GM19395 (cell line): ENCODE data around the gene COL9A3.

Experiments used
- ATAC-seq: cut with Tn5 transposase; IDR thresholded peaks from one replicate; pipeline ENCODE4 v1.9.1; 2021; ENCODE audit warnings: mild to moderate bottlenecking, moderate library complexity; ENCODE audit not compliant: unreplicated experiment

Gene COL9A3

DNA sequence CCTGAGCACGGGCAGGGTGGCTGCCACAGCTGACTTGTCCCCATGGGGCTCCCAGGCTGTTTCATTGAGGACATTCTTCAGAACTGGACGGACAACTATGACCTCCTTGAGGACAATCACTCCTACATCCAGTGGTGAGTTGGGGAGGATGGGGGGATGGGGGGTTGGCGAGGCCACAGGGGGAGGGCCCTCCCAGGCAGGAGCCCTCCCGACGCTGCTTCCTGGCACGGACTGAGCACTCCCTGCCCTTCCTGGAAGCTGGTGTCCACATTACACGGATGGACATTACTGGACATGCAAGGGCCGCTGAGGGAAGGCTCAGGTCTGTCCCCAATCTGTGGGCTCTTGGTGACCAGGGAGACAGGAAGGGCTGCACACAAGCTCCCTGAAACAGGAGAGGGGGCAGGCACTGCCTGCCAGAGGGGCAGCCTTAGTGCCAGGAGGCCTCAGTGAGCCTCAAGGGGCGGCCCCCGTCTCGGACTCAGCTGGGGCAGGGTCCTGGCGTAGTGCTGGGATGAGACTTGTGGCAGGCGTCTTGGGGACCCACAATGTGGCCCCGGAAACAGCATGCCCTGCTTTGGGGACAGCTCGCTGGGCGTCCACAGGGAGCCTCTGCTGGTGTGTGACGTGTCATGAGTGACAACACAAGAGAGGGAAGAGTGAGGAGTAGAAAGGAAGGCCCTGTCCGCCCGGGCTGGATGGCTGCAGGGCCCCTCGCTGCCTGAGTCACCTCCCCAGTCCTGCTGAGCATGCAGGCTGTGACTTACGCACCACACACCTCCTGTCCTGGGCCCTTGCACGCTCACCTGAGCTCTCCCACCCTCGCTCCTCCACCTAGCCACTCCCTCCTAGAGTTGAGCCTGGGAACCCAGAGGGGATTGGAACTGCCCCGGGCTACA lies 7.1 kb upstream of the COL9A3 start:
- no peak for ATAC-seq

GRCh38 chr20:62811320-62811719 lies 5.5 kb upstream of the COL9A3 start:
- ATAC-seq = no peak

DNA sequence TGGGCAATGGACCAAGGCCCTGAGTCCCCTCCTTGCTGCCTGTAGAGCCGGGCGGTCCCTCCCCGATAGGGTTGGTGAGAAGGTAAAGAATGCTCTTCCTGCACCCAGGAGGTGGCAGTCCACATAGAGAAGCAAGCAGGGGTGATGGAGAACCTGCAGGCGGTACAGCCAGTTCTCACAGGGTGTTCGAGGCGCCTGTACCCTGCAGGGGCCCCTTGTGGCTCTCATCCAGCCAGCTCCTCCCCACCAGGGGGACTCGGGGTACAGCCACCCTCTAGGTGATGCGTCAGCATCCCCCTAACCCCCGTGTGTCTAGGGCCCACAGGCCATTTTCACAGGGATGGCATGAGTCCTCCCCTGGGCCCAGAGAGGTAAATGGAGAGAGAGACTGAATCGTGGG lies 5.1 kb upstream of the COL9A3 start:
- ATAC-seq = no peak

DNA sequence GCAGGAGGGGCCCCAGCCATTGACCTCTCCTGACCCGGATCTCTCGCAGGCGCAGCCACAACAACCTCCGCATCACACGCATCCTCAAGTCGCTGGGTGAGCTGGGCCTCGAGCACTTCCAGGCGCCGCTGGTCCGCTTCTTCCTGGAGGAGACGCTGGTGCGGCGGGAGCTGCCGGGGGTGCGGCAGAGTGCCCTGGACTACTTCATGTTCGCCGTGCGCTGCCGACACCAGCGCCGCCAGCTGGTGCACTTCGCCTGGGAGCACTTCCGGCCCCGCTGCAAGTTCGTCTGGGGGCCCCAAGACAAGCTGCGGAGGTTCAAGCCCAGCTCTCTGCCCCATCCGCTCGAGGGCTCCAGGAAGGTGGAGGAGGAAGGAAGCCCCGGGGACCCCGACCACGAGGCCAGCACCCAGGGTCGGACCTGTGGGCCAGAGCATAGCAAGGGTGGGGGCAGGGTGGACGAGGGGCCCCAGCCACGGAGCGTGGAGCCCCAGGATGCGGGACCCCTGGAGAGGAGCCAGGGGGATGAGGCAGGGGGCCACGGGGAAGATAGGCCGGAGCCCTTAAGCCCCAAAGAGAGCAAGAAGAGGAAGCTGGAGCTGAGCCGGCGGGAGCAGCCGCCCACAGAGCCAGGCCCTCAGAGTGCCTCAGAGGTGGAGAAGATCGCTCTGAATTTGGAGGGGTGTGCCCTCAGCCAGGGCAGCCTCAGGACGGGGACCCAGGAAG lies 4.5 kb upstream of the COL9A3 start:
- no peak for ATAC-seq

DNA sequence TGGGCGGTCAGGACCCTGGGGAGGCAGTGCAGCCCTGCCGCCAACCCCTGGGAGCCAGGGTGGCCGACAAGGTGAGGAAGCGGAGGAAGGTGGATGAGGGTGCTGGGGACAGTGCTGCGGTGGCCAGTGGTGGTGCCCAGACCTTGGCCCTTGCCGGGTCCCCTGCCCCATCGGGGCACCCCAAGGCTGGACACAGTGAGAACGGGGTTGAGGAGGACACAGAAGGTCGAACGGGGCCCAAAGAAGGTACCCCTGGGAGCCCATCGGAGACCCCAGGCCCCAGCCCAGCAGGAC lies 4.0 kb upstream of the COL9A3 start:
- ATAC-seq = no peak

DNA sequence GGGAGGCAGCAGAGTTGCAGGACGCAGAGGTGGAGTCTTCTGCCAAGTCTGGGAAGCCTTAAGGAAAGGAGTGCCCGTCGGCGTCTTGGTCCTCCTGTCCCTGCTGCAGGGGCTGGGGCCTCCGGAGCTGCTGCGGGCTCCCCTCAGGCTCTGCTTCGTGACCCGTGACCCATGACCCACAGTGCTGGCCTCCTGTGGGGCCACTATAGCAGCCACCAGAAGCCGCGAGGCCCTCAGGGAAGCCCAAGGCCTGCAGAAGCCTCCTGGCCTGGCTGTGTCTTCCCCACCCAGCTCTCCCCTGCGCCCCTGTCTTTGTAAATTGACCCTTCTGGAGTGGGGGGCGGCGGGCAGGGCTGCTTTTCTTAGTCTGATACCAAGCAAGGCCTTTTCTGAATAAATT lies 3.3 kb upstream of the COL9A3 start:
- ATAC-seq = no peak

DNA sequence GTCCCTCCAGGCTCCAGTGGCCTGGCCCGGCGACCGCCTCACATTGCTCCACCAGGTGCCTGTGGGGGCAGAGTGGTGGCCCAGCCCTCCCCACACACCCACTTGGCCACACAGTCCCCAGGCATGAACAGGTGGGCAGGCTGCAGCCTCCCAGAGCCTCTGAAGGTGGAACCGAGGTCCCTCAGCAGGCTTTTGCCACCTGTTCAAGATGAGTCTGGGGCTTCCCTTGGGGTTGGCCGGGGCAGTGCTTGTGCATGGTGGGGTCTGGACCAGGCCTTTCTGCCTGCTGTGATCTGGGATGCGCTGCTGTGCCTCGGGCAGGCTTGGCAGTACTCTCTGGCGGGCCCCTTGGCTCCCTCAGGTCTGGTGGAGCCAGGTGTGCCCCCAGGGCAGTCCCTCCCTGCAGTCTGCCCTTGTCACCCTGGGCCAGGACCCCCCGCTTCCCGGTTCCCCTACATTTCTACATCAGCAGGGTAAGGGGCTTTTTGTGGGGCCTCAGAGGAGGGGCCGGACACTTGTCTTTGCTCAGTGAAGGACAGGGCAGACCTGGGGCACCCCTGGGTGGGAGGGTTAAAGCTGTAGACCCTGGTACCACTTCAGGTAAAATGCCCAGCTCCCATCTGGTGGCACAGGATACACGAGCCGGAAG lies 2.7 kb upstream of the COL9A3 start:
- no peak for ATAC-seq

DNA sequence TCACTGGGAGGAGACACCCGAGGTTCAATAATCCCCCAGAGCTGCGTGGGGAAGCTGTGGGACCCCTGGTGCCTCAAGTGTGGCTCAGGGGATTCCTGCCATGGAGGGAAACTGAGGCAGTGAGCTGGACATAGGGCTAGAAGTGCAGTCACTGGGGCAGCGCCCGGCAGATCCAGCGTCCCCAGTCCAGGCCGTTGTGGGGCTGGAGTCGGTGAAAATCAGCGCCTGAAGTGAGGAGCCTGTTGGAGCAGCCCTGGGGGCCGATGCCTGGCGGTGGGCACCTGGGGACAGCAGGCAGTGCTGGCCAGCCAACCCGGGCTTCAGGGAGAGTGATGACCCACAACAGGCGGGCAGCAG lies 2.2 kb upstream of the COL9A3 start:
- no peak for ATAC-seq

DNA sequence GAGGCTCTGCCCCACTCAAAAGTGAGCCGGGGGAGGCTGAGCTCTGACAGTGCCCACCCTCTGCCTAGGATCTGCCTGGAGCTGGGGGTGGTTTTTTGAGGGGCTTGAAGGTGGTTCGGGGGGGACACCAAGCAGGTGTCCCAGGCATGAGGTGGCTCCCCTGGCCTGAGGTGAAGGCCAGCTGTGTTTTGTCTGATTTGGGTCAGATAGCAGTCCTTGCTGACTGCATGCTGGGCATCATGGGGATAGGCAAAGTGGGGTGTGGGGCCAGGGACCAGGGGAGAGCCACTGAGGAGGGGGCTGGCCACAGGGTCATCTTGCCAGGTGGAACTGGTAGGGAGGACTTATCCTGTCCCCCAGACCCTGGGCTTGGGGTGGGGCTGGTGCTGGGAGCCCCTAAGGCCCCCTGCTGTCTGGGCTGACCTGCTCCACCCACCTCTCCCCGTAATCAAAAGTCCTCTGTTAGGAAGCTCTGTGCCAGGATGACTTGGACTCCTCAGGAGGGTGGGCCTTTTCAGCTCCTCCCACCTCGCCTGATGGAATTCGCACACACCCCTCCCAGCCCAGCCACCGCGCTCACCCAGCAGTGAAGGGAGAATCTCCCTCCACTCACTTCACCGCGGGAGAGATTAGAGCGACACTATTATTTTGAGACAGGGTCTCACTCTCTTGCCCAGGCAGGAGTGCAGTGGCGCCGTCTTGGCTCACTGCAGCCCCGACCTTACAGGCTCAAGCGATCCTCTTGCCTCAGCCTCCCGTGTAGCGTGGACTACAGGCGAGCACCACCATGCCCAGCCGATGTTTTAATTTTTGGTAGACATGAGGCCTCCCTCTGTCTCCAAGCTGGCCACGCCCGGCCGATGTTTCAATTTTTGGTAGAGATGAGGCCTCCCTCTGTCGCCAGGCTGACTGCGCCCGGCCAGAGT lies 1.5 kb upstream of the COL9A3 start:
- no peak for ATAC-seq

DNA sequence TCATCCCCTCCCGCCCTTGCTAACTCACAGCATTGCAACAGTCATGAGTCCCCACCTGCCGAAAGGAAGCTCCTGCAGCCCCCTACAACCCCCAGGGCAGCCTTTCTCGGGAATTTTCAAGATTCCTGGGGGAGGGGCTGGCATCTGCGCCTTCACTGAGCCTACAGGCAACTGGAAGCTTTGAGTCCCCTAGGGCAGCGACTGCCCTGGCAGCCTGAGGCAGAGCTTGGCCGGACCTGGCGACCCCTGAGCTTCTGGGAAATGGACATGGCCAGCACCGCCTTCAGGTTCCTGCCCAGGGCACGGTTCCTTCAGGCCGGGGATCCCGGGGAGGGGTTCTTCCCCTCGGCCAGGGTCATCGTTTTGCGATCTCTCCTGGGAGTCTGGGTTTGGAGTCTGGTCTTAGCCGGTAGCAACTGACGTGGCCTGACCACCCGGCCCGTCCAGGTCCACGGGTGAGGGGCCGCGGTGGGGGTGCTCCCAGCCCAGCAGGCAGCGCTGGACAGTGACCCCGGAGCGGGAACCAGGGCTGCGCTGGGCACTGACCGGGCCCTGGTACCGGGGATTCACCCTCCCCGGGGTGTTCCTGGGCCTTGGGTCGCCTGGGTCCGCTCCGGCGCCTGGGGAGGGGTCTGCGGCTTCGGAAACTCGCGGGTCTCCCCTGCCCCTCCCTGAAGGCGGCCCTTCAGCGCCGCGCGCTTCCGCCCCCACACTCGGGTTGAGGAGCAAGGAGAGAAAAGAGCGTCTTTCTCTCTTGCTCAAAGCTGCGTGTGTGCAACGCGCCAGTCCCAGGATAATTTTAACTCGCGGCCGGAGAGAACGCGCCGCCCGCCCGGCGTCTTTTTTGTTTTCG lies 593 bp upstream of the COL9A3 start:
- ATAC-seq = no peak

DNA sequence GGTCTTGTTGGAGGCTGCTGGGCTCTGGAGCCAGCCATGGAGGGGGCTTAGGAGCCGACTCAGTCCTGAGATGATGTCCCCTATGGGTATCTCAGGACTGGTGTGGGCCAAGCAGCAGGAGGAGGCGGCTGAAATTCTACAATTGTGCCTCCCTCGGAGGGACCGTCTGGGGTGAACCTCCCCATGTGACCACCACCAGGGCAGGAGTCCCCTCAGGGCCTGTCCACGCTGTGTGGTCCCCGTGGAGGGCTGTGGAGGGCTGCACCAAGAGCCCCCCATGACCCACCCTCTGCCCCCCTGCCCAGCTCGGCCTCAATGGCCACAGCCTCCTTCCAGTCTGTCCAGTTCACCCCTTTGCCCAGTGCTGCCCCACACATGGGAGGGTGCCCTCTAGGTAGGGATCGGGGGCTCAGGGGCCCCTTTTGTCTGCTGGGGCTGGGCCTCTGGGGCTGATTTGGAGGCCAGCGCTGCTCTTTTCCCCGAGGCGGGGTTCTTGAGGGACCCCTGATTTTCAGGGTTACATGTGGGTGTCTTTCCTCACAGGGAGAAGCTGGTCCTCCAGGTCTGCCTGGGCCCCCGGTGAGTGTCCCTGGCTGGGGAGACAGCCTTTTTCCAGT lies 1.2 kb downstream of the COL9A3 start:
- ATAC-seq = no peak

GRCh38 chr20:62818592-62819493 lies 2.0 kb downstream of the COL9A3 start:
- ATAC-seq = no peak

DNA sequence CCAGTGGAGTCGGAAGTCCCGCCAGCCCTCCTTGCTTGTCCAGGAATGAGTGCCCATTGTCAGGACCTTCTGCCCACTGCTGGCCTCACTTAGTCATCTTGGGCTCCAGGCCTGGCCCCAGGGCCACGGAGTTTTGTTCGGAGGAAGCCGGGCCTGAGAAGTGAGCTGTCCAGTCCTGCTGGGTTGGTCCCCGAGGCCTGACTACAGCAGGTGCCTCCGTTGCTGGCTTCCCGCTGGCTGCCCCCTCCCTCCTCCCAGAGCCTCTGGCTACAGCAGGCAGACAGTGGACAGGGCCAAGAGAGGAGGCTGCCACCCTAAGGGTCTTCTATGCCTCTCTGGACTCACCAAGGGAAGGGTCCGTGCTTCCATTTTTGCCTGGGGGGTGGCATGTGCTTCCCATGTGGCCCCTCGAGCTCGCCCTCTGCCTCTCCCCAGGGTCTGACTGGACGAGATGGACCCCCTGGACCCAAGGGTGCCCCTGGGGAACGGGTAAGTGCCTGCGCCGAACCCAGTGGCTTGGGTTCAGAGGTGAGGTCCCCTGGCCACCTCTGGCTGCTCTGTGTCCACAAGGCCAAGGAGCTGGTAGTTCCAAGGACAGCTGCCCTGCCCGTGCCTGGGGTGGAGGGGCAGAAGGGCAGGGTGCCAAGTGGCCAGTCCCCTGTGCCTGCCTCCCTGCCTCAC lies 2.8 kb downstream of the COL9A3 start:
- no peak for ATAC-seq

DNA sequence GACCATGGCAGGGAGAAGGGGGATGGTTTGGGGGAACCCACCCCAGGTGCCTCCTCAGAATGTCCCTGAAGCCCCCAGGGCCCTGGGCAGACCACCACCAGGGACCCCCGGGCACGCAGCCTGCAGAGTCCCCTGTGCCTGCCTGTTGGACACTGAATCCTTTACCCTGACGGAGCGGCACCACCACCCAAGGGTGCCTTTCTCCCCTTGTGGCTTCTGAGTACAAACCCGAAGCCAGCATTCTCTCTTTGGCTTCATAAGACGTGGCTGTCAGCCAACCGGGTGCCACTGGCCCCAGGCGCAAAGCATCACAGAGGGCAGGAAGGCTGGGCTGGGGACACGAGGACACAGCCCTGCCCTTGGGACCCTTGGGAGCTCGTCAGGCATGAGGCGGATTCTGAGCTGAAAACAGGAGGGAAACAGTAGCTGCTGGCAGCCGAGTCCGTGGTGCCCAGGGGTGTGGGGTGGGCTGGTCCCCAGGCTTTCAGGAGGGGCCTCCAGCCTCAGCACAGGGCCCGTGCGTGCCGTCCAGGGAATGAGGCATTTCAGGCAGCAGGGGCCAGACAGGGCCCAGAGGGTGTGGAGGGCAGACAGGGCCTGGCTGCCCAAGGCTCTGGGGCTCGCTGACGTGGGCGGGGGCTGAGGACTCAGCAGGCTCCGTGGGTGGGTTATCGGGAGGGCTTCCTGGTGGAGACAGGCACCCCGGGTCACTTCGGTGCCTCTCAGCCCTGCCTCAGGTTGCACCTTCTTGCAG lies 3.5 kb downstream of the COL9A3 start:
- ATAC-seq = no peak

DNA sequence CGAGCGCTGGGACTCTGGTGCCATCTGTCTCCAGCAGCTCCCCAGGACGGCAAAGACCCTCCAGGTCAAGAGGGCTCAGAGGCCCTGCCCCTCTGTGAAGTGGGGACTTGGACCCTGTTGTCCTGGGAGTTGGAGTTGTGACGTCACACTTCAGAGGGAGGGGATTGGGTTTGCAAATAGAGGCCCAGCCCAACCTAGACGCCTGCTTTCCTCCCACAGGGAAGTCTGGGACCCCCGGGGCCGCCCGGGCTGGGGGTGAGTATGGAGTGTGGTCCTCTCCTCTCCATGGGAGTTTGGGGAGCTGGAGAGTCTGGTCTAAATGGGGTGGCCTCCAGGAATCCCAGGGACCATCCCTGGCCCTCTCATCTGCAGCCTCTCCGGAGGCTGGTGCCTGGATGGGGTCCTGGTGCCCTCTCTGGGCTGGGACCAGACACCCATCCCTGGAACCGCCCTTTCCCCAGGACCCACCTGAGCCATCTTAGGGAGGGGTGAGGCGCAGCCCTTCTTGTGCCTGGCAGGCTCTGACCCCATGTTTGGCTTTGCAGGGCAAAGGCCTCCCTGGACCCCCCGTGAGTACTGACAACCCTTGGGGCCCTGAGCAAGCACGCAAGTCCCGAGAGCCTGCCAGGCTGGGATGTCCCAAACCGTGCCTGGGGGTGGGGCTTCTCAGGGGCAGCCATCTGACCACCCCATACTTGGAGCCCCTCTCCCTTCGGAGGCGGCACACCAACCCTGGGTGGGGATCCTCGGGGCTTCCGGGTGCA lies 4.3 kb downstream of the COL9A3 start:
- ATAC-seq = no peak

- no peak for ATAC-seq
Measured at GRCh38 chr20:62821726-62822210, 4.9 kb downstream of the COL9A3 start.
